ENCODE results near the gene GMPPB. TPM values are rescaled to one million over a fixed set of nuclear protein-coding genes. Genes with fewer than 3 reads are reported as not detected.
"Not testable (repeated sequence)": the region's sequence is repeated elsewhere in the genome, so short reads cannot be mapped to it uniquely, and the experiment has no call there.

The GMPPB gene
- total RNA-seq, 1 experiment from 2014 or later, result 42.4 TPM

DNA sequence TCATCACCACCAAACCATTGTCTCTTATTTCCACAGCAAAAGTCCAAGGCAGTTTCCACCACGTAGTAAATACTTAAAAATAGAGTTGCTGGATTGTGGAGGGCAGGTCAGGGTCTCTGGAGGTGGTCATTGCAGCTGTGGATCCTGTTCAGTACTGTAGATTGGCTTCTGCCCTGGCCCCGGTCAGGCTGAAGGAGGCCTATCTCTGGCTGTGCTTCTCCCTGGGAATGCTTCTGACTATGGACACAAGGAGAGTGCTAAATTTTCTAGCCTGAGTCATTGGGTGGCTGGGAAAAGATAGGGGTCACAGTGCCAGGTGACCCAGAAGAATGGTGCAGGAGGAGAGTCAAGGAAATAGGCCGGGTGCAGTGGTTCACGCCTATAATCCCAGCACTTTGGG lies 26.3 kb upstream of the GMPPB start:
- intact Hi-C loops (cut with micrococcal nuclease; ENCODE audit: unreplicated experiment), result no loop called here
- Mint-ChIP-seq H3K36me3 (ENCODE audit: insufficient read depth, unreplicated experiment) (peaks cover 9% of the 10 kb centered on the region), H3K9me3 (ENCODE audit: low read depth, unreplicated experiment) (no peaks in the 10 kb centered on the region), H3K4me1 (ENCODE audit: low read depth, unreplicated experiment) (peaks cover 8% of the 10 kb centered on the region), H3K27ac (ENCODE audit: unreplicated experiment) (no peak overlapping the region), H3K27me3 (ENCODE audit: unreplicated experiment) (no peaks in the 10 kb centered on the region), H3K4me3 (ENCODE audit: low read depth, unreplicated experiment) (no peak overlapping the region)
- CTCF ChIA-PET, result interaction anchor here (0.7 kb wide), 1 partner anchor 56 kb away, joined by 3 read pairs; no protein-coding TSS in a partner anchor
- DNase-seq, result no peak
- no TSS peak for BruUV-seq (replicated peaks)
- TF ChIP-seq, protein P1, sequence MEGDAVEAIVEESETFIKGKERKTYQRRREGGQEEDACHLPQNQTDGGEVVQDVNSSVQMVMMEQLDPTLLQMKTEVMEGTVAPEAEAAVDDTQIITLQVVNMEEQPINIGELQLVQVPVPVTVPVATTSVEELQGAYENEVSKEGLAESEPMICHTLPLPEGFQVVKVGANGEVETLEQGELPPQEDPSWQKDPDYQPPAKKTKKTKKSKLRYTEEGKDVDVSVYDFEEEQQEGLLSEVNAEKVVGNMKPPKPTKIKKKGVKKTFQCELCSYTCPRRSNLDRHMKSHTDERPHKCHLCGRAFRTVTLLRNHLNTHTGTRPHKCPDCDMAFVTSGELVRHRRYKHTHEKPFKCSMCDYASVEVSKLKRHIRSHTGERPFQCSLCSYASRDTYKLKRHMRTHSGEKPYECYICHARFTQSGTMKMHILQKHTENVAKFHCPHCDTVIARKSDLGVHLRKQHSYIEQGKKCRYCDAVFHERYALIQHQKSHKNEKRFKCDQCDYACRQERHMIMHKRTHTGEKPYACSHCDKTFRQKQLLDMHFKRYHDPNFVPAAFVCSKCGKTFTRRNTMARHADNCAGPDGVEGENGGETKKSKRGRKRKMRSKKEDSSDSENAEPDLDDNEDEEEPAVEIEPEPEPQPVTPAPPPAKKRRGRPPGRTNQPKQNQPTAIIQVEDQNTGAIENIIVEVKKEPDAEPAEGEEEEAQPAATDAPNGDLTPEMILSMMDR (IDR thresholded peaks at IDR 0.05; ENCODE audit: unreplicated experiment), result no peak

DNA sequence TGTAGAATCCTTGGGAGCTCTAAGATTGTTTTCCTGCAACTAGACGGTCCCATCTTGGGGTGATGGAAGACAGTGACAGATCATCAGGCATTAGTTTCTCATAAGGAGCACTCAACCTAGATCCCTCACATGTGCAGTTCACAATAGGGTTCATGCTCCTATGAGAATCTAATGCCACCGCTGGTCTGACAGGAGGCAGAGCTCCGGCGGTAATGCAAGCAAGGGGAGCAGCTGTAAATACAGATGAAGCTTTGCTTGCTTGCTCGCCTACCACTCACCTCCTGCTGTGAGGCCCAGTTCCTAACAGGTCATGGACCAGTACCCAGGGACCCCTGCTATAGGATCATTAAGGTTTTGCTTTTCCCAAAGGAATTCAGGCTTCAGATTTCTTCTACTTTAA lies 25.1 kb upstream of the GMPPB start:
- H3K4me3 Mint-ChIP-seq (ENCODE audit: low read depth, unreplicated experiment); BruUV-seq (replicated peaks); H3K27me3 Mint-ChIP-seq (ENCODE audit: unreplicated experiment); H3K9me3 Mint-ChIP-seq (ENCODE audit: low read depth, unreplicated experiment); intact Hi-C loops (cut with micrococcal nuclease; ENCODE audit: unreplicated experiment); H3K27ac Mint-ChIP-seq (ENCODE audit: unreplicated experiment); H3K4me1 Mint-ChIP-seq (ENCODE audit: low read depth, unreplicated experiment); DNase-seq: not testable (repeated sequence)
- CTCF ChIA-PET, result interaction anchor here (0.6 kb wide), 1 partner anchor 165 kb away, joined by 3 read pairs; no protein-coding TSS in a partner anchor
- peaks cover 12% of the 10 kb centered on the region for H3K36me3 Mint-ChIP-seq (ENCODE audit: insufficient read depth, unreplicated experiment)

DNA sequence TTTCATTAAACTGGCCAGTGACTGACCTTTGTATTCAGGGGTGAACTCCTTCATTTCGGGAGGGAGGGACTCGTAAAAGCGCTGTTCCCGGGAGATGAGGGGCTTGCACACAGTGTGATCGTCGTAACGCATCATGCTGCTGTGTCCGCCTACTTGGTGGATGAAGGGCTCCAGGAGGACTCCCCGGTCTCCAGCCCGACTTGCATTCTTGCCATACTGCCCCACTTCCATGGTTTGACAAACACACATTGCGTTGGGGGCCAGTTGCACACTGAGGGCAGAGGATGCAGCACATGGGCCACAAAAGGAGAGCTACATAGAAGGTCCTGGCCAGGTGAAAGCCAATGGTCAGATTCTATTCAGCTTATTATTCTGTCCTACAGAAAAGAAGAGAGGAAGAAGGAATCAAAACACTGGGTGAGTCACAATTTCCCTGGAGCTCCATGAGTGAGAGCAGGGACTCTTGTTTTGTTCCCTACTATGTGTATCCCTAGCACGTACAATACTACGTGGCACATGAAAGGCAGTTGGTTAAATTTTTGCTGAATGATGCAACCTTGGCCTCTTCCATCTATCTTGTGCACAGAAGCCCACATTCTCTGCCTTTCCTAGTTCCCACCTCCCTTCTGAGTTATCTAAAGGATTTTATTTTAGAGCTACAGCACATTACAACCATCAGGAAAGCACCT lies 24.2 kb upstream of the GMPPB start:
- peaks cover 16% of the 10 kb centered on the region for H3K36me3 Mint-ChIP-seq (ENCODE audit: insufficient read depth, unreplicated experiment)
- intact Hi-C loops (cut with micrococcal nuclease; ENCODE audit: unreplicated experiment), result no loop called here
- TF ChIP-seq, protein P1 (IDR thresholded peaks at IDR 0.05; ENCODE audit: unreplicated experiment), result no peak
- CTCF ChIA-PET, result interaction anchor here (0.6 kb wide), 1 partner anchor 12 kb away, joined by 5 read pairs; no protein-coding TSS in a partner anchor
- peaks cover 3% of the 10 kb centered on the region for H3K4me1 Mint-ChIP-seq (ENCODE audit: low read depth, unreplicated experiment)
- no peaks in the 10 kb centered on the region for H3K27me3 Mint-ChIP-seq (ENCODE audit: unreplicated experiment)
- no peaks in the 10 kb centered on the region for H3K9me3 Mint-ChIP-seq (ENCODE audit: low read depth, unreplicated experiment)
- H3K27ac Mint-ChIP-seq (ENCODE audit: unreplicated experiment), result no peak overlapping the region
- no peak for DNase-seq
- H3K4me3 Mint-ChIP-seq (ENCODE audit: low read depth, unreplicated experiment), result no peak overlapping the region
- no TSS peak for BruUV-seq (replicated peaks)

DNA sequence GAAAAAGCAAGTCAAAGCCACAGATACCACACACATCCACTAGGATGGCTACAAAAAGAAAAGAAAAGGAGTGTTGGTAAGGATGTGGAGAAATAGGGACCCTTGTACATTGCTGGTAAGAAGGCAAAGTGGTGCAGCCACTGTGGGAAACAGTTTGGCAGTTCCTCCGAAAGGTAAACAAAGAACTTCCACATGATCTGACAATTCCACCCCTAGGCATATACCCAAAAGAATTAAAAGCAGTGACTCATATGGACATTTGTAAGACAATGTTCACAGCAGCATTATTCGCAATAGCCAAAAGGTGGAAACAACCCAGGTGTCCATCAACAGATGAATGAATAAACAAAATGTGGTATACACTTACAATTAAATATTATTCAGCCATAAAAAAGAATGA lies 22.2 kb upstream of the GMPPB start:
- DNase-seq, result no peak
- TF ChIP-seq, protein P1 (IDR thresholded peaks at IDR 0.05; ENCODE audit: unreplicated experiment), result no peak
- CTCF ChIA-PET, result no interaction called here
- H3K27me3 Mint-ChIP-seq (ENCODE audit: unreplicated experiment), result no peaks in the 10 kb centered on the region
- no peak overlapping the region for H3K4me3 Mint-ChIP-seq (ENCODE audit: low read depth, unreplicated experiment)
- BruUV-seq (replicated peaks), result no TSS peak
- peaks cover 16% of the 10 kb centered on the region for H3K36me3 Mint-ChIP-seq (ENCODE audit: insufficient read depth, unreplicated experiment)
- no peaks in the 10 kb centered on the region for H3K9me3 Mint-ChIP-seq (ENCODE audit: low read depth, unreplicated experiment)
- H3K4me1 Mint-ChIP-seq (ENCODE audit: low read depth, unreplicated experiment), result no peaks in the 10 kb centered on the region
- intact Hi-C loops (cut with micrococcal nuclease; ENCODE audit: unreplicated experiment), result no loop called here
- no peak overlapping the region for H3K27ac Mint-ChIP-seq (ENCODE audit: unreplicated experiment)

DNA sequence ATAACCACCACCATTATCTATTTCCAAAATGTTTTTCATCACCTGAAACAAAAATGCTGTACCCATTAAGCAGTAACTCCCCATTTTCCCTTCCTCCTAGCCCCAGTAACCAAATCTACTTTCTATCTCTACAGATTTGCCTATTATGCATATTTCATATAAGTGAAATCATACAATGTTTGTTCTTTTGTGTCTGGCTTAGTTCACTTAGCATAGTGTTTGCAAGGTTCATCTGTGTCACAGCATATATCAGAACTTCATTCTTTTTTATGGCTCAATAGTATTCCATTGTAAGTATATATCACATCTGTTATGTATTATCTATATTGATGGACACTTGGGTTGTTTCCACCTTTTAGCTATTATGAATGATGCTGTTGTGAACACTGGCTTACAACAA lies 16.7 kb upstream of the GMPPB start:
- Mint-ChIP-seq H3K27ac (ENCODE audit: unreplicated experiment) (no peak overlapping the region), H3K4me3 (ENCODE audit: low read depth, unreplicated experiment) (no peak overlapping the region), H3K27me3 (ENCODE audit: unreplicated experiment) (no peaks in the 10 kb centered on the region), H3K9me3 (ENCODE audit: low read depth, unreplicated experiment) (no peaks in the 10 kb centered on the region), H3K36me3 (ENCODE audit: insufficient read depth, unreplicated experiment) (peaks cover 8% of the 10 kb centered on the region), H3K4me1 (ENCODE audit: low read depth, unreplicated experiment) (no peaks in the 10 kb centered on the region)
- no peak for DNase-seq
- BruUV-seq (replicated peaks), result no TSS peak
- CTCF ChIA-PET, result no interaction called here
- TF ChIP-seq, protein P1 (IDR thresholded peaks at IDR 0.05; ENCODE audit: unreplicated experiment), result no peak
- intact Hi-C loops (cut with micrococcal nuclease; ENCODE audit: unreplicated experiment), result no loop called here

All from Calu3 (cell line).